Smooth muscle cell of the brain vasculature (primary cell): ENCODE results near the gene PCBD1.

ENCODE experiments used
- DNase-seq: peaks from one replicate; pipeline ENCODE4 v3.0.0-alpha.2; 2012; ENCODE audit warnings: low read depth, low spot score

PCBD1 gene

DNA sequence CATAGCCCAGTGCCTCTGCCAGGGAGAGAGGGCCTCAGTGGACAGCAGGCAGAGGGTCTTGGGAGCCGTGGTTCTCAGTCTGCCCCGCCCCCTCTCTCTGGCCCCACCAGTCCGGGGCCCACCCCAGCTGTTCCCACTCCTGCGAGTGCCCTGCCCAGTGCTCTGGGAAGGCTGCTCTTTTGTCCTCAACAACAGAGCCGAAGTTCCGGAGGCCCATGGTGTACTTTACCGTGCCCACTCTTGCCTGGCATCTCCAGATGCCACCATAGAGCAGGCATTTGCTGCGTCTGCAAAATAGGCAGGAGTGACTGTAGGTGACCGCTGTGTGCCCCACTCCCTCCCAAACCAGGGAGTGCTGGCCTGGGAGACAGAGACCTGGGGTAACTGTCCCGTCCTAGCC lies 29.3 kb upstream of the PCBD1 start:
- DNase-seq = no peak

DNA sequence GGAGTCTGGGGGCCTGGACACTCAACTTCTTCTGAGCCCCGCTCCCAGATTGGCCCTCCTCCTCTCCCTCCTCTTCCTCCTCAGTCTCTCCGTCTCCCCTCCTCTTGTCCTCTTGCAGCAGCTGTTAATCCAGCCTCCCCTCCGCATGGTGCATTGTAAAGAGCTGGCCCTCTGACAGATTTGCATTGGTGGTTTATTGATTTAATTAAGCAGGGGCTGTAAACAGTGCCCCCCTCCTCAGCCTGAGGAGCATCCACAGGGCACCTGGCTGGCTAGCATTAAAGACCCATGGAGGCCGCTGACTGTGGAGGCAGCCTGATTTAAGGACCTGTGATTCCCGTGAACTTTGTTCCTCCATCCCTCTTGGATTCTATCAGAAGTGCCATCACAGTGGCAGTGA lies 28.9 kb upstream of the PCBD1 start:
- DNase-seq = no peak

DNA sequence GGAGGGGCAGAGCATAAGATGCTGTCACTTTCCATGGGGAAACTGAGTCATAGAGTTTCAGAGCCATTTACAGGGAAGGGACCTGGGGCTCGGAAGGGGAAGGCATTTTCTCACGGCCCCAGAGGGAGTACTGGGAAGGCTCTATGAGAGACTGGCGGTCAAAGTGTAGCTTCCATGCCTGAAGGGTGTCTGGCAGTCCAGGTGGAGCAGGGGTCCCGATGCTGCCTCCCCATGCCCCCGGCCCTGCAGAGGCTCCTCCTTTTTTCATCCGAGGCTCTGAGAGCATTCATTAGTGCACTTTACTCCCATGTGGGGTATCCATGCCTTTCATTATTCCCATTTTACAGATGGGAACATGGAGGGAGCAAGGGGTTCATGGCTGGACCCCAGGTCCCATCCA lies 27.9 kb upstream of the PCBD1 start:
- DNase-seq = no peak

DNA sequence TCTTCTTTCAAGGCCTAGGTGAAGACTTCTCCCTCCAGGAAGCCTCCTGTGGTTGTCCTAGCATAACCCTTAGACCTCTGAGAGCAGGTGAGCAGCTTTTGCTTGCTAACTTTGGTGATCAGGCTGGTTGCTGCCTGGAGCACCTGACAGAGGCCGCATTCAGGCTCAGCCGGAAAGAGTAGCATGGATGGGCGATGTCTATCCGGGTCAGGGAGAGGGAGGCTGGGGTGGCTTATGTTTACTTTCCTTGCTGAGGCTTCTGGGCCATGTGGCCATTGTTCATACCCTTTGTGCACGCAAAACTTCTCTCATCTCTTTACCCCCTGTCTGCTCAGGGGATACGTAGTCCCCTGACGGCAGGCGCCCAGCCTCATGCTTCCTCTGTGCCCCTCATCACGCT lies 27.4 kb upstream of the PCBD1 start:
- DNase-seq = no peak

- DNase-seq = no peak
Measured at GRCh38 chr10:70915206-70915605, 26.8 kb upstream of the PCBD1 start.

GRCh38 chr10:70914316-70914864 lies 26.0 kb upstream of the PCBD1 start:
- DNase-seq = no peak

DNA sequence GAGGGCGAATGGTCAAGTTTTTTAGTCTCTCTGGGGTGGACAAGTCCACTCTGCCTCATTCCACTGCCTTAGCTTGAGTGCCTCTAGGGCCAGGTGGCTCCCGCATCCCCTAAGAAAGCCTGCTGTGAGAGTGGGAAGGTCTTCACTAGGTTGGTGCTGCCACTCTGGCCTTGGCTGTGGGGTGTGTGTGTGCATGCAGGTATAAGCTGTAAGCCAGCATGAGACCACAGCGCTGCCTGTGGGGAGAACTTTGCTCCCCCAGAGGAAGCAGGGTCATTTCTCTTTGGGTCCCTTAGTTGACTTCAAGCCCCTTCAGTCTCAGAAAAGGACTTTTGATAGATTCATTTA lies 25.5 kb upstream of the PCBD1 start:
- no peak for DNase-seq

DNA sequence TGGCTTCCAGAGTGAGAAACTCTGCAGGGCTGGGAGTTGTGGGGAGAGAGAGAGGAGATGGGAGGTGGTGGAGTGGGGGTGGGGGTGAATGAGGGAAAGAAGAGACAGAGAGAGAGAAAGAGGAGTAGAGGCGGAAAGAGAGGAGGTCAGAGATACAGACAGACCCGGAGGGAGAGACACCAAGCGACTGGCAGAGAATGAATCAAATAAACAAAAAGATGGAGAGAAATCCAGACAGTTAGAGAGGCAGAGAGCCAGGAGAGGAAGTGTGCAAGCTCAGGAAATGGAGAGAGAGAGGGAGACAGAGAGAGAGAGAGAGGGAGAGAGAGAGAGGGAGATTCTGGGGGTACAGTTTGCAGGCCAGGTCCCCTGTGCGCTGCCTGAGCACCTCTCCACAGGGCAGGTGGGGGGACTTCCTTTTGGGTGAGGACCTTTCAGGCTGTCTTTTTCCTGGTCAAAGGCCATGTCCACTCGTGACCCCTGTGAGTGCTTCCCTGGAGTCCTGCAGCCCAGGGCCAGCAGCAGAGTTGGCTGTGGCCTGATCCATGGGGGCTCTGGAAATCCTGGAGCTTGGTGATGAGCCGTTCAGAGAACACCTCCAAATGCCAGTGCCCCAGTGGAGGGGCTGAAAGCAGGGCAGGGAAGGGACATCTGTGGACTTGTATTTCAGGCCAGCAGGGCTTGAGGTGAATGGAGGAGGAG lies 25.0 kb upstream of the PCBD1 start:
- no peak for DNase-seq

GRCh38 chr10:70912556-70912955 lies 24.2 kb upstream of the PCBD1 start:
- no peak for DNase-seq

- no peak for DNase-seq
Measured at GRCh38 chr10:70911386-70911785, 23.0 kb upstream of the PCBD1 start.

- no peak for DNase-seq
Measured at GRCh38 chr10:70910486-70911341, 22.3 kb upstream of the PCBD1 start.

- no peak for DNase-seq
Measured at GRCh38 chr10:70909326-70909935, 21.1 kb upstream of the PCBD1 start.

- DNase-seq = no peak
Measured at GRCh38 chr10:70908406-70909296, 20.3 kb upstream of the PCBD1 start.

DNA sequence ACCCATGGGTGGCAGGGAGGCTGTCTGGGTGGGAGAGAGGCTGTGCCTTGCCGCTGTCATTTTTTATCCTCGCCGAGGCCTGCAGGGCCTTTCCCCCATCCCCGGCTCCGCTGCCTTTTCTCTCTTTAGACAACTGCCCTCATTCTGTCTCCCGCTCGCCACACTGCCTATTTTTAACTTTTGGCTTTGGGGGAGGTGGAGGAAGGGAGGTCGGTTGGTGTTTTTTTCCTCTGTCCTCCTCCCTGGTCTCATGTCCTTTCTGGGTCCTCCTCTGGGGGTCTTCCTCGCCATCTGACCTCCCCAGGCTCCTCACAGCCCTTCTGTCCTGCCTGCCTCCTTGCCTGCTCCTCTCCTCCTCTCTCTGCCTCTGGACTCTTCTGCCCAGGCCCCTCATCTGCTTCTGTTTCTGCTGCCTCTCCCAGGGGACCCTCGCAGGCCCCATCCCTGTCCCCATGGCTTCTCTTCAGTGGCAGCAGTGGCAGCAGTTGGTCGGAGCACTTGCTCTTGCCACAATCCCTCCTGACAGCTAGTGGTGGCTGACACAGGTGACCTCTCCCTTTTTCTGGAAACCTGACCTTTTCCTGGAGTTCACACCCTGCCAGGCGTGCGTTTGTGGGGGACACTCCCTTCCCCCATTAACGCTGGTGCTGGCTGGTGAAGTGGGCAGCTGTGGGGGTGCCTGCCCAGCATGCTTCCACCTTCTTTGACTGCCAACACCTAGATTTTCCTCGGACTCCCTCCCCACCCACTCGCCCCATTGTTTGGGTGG lies 19.5 kb upstream of the PCBD1 start:
- no peak for DNase-seq

DNA sequence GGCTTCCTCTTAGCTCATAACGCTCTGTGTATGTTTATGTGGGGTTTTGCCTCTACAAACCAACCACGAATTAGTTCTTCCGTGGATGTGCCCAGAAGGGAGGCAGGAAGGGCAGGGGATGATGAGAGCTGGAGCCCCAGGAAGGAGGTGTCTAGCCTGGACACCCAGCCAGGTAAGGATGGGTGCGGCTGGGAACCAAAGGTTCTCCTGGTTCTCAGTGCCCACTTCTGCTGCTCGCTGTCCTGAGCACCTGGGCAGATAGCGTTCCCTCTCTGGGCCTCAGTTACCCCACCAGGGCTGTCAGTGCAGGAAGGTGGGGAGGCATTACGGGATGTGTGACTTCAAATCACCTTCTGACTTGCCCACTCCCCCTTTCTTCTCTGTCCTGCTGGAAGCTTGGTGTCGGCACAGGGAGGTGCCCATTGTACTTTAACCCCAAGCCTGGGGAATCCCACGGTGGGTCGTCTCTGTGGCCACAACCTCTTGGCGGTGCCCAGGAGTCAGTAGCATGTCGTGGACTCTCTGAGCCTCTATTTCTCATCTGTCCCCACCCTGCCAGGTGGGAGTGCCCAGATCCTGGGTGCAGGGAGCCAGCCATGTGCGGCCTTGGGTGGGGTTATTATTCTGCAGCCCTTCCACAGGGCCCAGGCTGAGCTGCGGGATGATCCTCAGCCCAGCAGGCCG lies 18.7 kb upstream of the PCBD1 start:
- no peak for DNase-seq

DNA sequence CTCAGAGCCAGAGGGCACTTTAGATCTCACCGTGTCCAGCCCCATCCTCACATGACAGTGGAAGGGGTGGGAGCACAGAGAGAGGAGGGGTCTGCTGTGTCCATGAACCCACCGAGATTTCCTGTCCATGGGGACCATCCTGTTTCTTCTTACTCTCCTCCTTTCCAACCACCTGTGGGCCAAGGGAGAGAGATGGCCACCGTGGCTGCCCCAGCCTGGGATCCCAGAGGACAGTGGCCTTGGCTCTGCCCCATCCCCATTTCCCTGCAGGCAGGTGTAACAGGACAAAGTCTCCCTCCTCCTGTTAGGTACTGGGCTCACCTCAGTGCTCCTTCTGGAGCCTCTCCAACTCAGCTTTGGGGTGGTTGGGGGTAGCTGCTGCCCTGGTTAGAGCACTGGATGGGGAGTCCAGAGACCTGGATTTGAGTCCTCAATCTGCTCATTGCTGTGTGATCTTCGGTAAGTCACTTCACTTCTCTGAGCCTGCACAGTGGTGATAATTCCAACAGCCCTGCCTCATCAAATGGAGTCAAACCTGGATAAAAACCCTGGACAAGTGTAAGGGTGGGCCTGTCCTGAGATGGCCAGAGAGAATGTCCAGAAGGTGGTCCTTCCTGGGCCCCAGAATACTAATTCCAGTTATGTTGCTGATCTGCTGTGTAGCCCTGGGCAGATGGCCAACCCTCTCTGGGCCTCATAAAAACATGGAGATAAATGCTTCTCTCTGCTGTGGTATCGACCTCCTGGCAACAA lies 17.8 kb upstream of the PCBD1 start:
- no peak for DNase-seq

DNA sequence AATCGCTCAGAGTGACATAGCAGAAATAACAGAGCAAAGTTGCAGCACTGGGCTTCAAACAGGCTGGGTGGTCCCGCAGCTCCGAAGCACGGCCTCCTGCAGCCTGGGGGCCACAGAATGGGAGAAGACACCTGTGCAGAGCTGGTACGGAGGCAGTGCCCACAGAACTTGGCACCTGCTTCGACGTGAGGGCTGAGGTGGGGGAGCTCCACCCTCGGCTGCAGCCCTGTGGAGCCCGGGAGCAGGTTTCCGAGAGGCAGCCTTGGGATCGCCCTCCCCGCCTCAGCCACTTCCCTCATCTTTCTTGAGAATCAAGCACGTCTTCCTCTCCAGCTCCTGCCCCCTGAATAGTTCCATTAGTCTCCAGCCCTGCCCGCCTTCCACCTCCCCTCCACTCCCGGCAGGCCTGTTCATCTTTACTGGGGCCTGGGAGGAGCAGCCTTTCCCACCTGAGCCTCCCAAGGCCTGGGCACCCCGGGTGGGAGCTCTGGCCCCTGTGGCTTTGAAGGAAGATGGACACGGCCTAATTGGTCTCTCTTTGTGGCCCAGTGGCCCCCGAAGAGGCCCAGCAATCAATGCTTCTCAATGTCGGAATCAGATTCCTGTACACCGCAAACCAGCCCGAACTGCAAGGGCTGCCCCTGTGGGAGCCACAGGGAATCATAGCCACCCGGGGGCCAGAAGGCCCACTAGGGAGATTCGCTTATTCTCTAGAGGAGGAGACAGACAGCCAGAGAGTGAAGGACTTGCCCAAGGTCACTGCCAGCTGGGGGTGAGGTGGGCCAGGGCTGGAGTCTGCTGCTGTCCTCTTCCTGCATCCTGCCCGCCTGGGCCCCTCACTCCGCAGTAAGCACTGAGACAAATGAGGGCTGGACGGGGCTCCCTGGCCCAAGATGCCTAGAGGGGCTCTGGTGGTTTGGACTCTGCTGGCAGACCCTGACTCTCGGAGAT lies 17.0 kb upstream of the PCBD1 start:
- DNase-seq = no peak

GRCh38 chr10:70903262-70903921 lies 15.0 kb upstream of the PCBD1 start:
- peak; percentile 18 for DNase-seq
